PC-9 (cell line): ENCODE measurements around the gene GYG1. TPM values are rescaled to one million over a fixed set of nuclear protein-coding genes. Genes with fewer than 3 reads are reported as not detected.

Experiments
- BruUV-seq: library from RNA; stranded (reverse); fragments of 400-500 nt; replicated peaks from 2 replicates; lab custom pipeline; 2021; lab: Mats Ljungman, UMichigan
- CTCF ChIA-PET: fragments of 300-600 bp; sonication (Branson Sonifier 250); formaldehyde crosslinking; loops from one replicate; lab custom pipeline; 2022; ENCODE audit warnings: antibody characterized with exemption; lab: Charles Lee
- POLR2A ChIA-PET: fragments of 300-600 bp; sonication (Branson Sonifier 250); formaldehyde crosslinking; loops from one replicate; lab custom pipeline; 2022; ENCODE audit warnings: antibody characterized with exemption; ENCODE audit not compliant: unreplicated experiment; lab: Charles Lee
- DNase-seq, 2 experiments: peaks; one replicate each; pipeline versions ENCODE4 v3.0.0 to v3.0.0-alpha.2; 2015 to 2022; ENCODE audit warnings: mixed read lengths in 1 of 2
- H2AFZ ChIP-seq: fragments of 200-600 bp; sonication (generic); 2 replicates; pipeline ENCODE4 v1.8.1; 2017; ENCODE audit warnings: antibody characterized with exemption
- H3F3A ChIP-seq: fragments of 200-600 bp; sonication (generic); 2 replicates; pipeline ENCODE4 v1.8.1; 2017; ENCODE audit warnings: antibody characterized with exemption, mild to moderate bottlenecking, low read depth; ENCODE audit not compliant: insufficient read depth
- H3K27ac ChIP-seq: fragments of 200-600 bp; sonication (generic); 2 replicates; pipeline ENCODE4 v1.6.1; 2016; ENCODE audit warnings: mixed run types
- H3K27me3 ChIP-seq: fragments of 200-600 bp; sonication (generic); 2 replicates; pipeline ENCODE4 v1.6.1; 2016; ENCODE audit warnings: low read depth, mixed run types; ENCODE audit not compliant: insufficient read depth
- H3K36me3 ChIP-seq: fragments of 200-600 bp; sonication (generic); 2 replicates; pipeline ENCODE4 v1.6.1; 2016; ENCODE audit warnings: low read depth, mixed run types
- H3K4me1 ChIP-seq: fragments of 200-600 bp; sonication (generic); replicated peaks from 2 replicates; pipeline ENCODE4 v1.6.1; 2016; ENCODE audit warnings: mixed run types; ENCODE audit not compliant: insufficient read depth
- H3K4me2 ChIP-seq: fragments of 200-600 bp; sonication (generic); 2 replicates; pipeline ENCODE4 v1.6.1; 2017; ENCODE audit warnings: mixed run types
- H3K4me3 ChIP-seq: fragments of 200-600 bp; sonication (generic); 2 replicates; pipeline ENCODE4 v1.6.1; 2016; ENCODE audit warnings: mixed run types
- H3K79me2 ChIP-seq: fragments of 200-600 bp; sonication (generic); 2 replicates; pipeline ENCODE4 v1.6.1; 2017; ENCODE audit warnings: low read depth, mixed run types
- H3K9me2 ChIP-seq: fragments of 200-600 bp; sonication (generic); 2 replicates; pipeline ENCODE4 v1.8.1; 2017; ENCODE audit warnings: mild to moderate bottlenecking; ENCODE audit not compliant: insufficient read depth
- H3K9me3 ChIP-seq: fragments of 200-600 bp; sonication (generic); 2 replicates; pipeline ENCODE4 v1.8.1; 2016; ENCODE audit warnings: low read depth; ENCODE audit not compliant: insufficient read depth
- H4K20me1 ChIP-seq: fragments of 200-600 bp; sonication (generic); 2 replicates; pipeline ENCODE4 v1.8.1; 2017; ENCODE audit not compliant: insufficient read depth
- EZH2 ChIP-seq: fragments of 200-600 bp; sonication (generic); IDR thresholded peaks from 2 replicates; pipeline ENCODE4 v1.8.0; 2017; ENCODE audit warnings: antibody characterized with exemption, low read depth
- intact Hi-C: fragments of 100-400 bp; cut with micrococcal nuclease; formaldehyde crosslinking; loops from one replicate; pipeline ENCODE4 v1.10.0; 2022; ENCODE audit not compliant: unreplicated experiment
- total RNA-seq: library from RNA; stranded (reverse); gene quantifications from 2 replicates; pipeline ENCODE4 v1.2.3, GENCODE V29; 2021
- TF ChIP-seq, protein P1 (sequence below): fragments of 200-600 bp; sonication (generic); conservative IDR thresholded peaks from 2 replicates; pipeline ENCODE4 v1.6.1; 2017; ENCODE audit warnings: mixed run types, antibody characterized with exemption, mild to moderate bottlenecking, moderate library complexity

GYG1 gene
- total RNA-seq, 1 experiment from 2014 or later = 16.5 TPM

- TF ChIP-seq, protein P1, sequence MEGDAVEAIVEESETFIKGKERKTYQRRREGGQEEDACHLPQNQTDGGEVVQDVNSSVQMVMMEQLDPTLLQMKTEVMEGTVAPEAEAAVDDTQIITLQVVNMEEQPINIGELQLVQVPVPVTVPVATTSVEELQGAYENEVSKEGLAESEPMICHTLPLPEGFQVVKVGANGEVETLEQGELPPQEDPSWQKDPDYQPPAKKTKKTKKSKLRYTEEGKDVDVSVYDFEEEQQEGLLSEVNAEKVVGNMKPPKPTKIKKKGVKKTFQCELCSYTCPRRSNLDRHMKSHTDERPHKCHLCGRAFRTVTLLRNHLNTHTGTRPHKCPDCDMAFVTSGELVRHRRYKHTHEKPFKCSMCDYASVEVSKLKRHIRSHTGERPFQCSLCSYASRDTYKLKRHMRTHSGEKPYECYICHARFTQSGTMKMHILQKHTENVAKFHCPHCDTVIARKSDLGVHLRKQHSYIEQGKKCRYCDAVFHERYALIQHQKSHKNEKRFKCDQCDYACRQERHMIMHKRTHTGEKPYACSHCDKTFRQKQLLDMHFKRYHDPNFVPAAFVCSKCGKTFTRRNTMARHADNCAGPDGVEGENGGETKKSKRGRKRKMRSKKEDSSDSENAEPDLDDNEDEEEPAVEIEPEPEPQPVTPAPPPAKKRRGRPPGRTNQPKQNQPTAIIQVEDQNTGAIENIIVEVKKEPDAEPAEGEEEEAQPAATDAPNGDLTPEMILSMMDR = no peak
- no peak for TF ChIP-seq EZH2
- Histone ChIP-seq H2AFZ (no peak overlapping the region), H3K4me1 (no peaks in the 10 kb centered on the region), H4K20me1 (no peaks in the 10 kb centered on the region), H3K27ac (no peak overlapping the region), H3K9me2 (no peaks in the 10 kb centered on the region), H3K4me2 (no peak overlapping the region), H3F3A (no peaks in the 10 kb centered on the region), H3K79me2 (no peaks in the 10 kb centered on the region), H3K9me3 (no peaks in the 10 kb centered on the region), H3K27me3 (no peaks in the 10 kb centered on the region), H3K36me3 (peaks cover 24% of the 10 kb centered on the region), H3K4me3 (no peak overlapping the region)
- CTCF ChIA-PET = no interaction called here
- POLR2A ChIA-PET = no interaction called here
- BruUV-seq = no TSS peak
- intact Hi-C loops = no loop called here
- no peak for DNase-seq
Observed at GRCh38 chr3:149058198-149058597, 66.9 kb downstream of the GYG1 start.

GRCh38 chr3:149058602-149059001, 67.3 kb downstream of the GYG1 start:
- CTCF ChIA-PET = no interaction called here
- intact Hi-C loops = no loop called here
- no TSS peak for BruUV-seq
- no peak overlapping the region for H2AFZ ChIP-seq
- TF ChIP-seq EZH2 = no peak
- TF ChIP-seq, protein P1 = no peak
- H3K27me3 ChIP-seq = no peaks in the 10 kb centered on the region
- no peak overlapping the region for H3K4me3 ChIP-seq
- H4K20me1 ChIP-seq = no peaks in the 10 kb centered on the region
- H3F3A ChIP-seq = no peaks in the 10 kb centered on the region
- H3K36me3 ChIP-seq = peaks cover 24% of the 10 kb centered on the region
- H3K79me2 ChIP-seq = no peaks in the 10 kb centered on the region
- DNase-seq = no peak
- no peaks in the 10 kb centered on the region for H3K9me2 ChIP-seq
- no peaks in the 10 kb centered on the region for H3K4me1 ChIP-seq
- no peaks in the 10 kb centered on the region for H3K9me3 ChIP-seq
- no peak overlapping the region for H3K27ac ChIP-seq
- POLR2A ChIA-PET = no interaction called here
- H3K4me2 ChIP-seq = no peak overlapping the region

GRCh38 chr3:149061776-149062175, 70.4 kb downstream of the GYG1 start:
- BruUV-seq = no TSS peak
- Histone ChIP-seq H3F3A (no peaks in the 10 kb centered on the region), H3K4me1 (no peaks in the 10 kb centered on the region), H3K27me3 (no peaks in the 10 kb centered on the region), H3K27ac (no peak overlapping the region), H3K9me2 (no peaks in the 10 kb centered on the region), H4K20me1 (no peaks in the 10 kb centered on the region), H2AFZ (no peak overlapping the region), H3K9me3 (no peaks in the 10 kb centered on the region), H3K4me3 (no peak overlapping the region), H3K36me3 (peaks cover 4% of the 10 kb centered on the region), H3K79me2 (no peaks in the 10 kb centered on the region), H3K4me2 (no peak overlapping the region)
- intact Hi-C loops = no loop called here
- CTCF ChIA-PET = no interaction called here
- POLR2A ChIA-PET = no interaction called here
- no peak for TF ChIP-seq EZH2
- TF ChIP-seq, protein P1 = no peak
- no peak for DNase-seq
